Stimulated activated CD4-positive, alpha-beta T cell treated with anti-CD3 and anti-CD28 coated beads, TNF-alpha, amount 100 ng/mL, for 48 hours (primary cell): ENCODE measurements around the gene HHATL.

Experiments
- DNase-seq, 3 donors: peaks; one replicate each; pipeline ENCODE4 v3.0.0-alpha.2; 2020; ENCODE audit warnings: low read depth in 3 of 3

The HHATL gene

GRCh38 chr3:42702066-42702951, at the start of gene HHATL:
Gene HHATL (minus strand): TSS chr3:42702798. CDS start chr3:42700826, 1,972 bp downstream.
- no peak for DNase-seq

GRCh38 chr3:42751609-42752008, 49.0 kb upstream of the HHATL start:
- DNase-seq, result no peak

- DNase-seq, result no peak
Measured at GRCh38 chr3:42750834-42751233, 48.2 kb upstream of the HHATL start.

GRCh38 chr3:42749753-42750231, 47.2 kb upstream of the HHATL start:
- no peak for DNase-seq

- no peak for DNase-seq
Measured at GRCh38 chr3:42749025-42749752, 46.6 kb upstream of the HHATL start.

GRCh38 chr3:42747581-42747980, 45.0 kb upstream of the HHATL start:
- no peak for DNase-seq

- no peak for DNase-seq
Measured at GRCh38 chr3:42746455-42747450, 44.2 kb upstream of the HHATL start.

GRCh38 chr3:42745776-42746454, 43.3 kb upstream of the HHATL start:
- DNase-seq, result no peak

GRCh38 chr3:42745291-42745745, 42.7 kb upstream of the HHATL start:
- no peak for DNase-seq

- DNase-seq, result no peak
Measured at GRCh38 chr3:42743204-42743995, 40.8 kb upstream of the HHATL start.

GRCh38 chr3:42742688-42743087, 40.1 kb upstream of the HHATL start:
- no peak for DNase-seq

GRCh38 chr3:42742259-42742658, 39.7 kb upstream of the HHATL start:
- no peak for DNase-seq

GRCh38 chr3:42741796-42742195, 39.2 kb upstream of the HHATL start:
- no peak for DNase-seq

GRCh38 chr3:42739401-42740158, 37.0 kb upstream of the HHATL start:
- no peak for DNase-seq

- DNase-seq, result no peak
Measured at GRCh38 chr3:42736531-42736930, 33.9 kb upstream of the HHATL start.

GRCh38 chr3:42736081-42736480, 33.5 kb upstream of the HHATL start:
- no peak for DNase-seq

- no peak for DNase-seq
Measured at GRCh38 chr3:42735615-42736014, 33.0 kb upstream of the HHATL start.

- no peak for DNase-seq
Measured at GRCh38 chr3:42735019-42735418, 32.4 kb upstream of the HHATL start.

GRCh38 chr3:42734263-42734860, 31.8 kb upstream of the HHATL start:
- no peak for DNase-seq
